NCI-H2029 (cell line): ENCODE data around the gene LIPH.
"Not testable (repeated sequence)": the region's sequence is repeated elsewhere in the genome, so short reads cannot be mapped to it uniquely, and the experiment has no call there.

Experiments used
- DNase-seq: peaks from one replicate; lab custom pipeline; 2025; lab: John Stamatoyannopoulos, UW

LIPH gene

DNA sequence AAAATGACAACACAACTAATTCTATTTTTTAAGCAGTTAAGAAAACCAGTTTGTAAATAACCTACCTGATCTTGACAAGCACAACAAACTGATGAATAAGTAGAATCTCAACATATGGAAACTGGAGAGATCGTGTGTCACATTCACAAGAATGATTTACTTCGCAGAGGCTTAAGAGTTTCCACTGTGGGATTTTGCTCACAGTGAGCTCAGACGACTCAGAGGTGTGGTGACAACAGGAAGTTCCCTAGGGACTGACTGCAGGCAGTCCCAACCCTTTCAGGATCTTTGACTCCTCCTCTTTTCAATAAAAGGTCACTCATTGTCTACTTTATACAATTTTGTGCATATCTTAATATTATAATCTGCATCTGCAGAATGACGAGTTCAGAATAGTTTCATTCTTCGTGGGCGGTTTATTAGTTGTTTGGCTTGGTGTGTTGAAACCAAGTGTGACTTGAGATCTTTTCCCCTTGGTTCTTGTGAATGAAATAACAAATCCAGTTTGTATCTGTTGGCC is at the start of gene LIPH:
LIPH (minus strand) TSS at position 231 of the 520 bp plus-strand sequence; CDS start at position 114, 117 bp downstream.
- DNase-seq: peak; percentile 62

DNA sequence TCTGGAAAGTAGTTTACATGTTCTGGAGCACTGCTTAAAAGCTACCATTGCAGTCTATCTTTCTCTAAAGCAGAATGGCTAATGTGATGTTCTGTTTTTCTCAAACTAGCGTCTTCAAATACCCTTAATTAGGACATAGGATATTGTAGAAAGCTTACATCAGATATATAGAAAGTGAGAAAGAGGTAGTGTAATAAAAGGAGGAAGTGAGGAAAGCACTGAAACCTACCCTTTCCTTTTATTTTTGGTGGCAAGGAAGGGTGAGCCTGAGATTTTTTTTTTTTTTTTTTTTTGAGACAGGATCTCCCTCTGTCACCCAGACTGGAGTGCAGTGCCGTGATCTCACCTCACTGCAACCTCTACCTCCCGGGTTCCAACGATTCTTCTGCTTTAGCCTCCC is 43.1 kb upstream of the LIPH start:
- no peak for DNase-seq

DNA sequence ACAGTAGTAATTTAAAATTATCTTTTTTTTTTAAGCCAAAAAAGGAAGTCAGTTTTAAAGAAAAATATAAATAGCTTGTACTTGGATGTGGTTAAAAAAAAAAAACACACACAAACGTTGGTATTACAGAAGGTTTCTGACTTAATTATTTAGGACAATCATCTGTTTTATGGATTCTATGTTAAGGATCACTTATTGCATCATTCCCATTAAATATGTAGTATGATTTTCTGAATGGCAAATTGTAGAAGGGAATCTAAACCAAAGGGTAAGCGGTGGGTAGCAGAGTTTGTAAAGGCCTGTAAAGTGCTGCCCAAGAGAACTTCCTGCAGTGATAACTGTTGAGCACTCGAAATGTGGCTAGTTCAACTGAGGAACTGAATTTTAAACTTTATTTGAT is 41.7 kb upstream of the LIPH start:
- no peak for DNase-seq

DNA sequence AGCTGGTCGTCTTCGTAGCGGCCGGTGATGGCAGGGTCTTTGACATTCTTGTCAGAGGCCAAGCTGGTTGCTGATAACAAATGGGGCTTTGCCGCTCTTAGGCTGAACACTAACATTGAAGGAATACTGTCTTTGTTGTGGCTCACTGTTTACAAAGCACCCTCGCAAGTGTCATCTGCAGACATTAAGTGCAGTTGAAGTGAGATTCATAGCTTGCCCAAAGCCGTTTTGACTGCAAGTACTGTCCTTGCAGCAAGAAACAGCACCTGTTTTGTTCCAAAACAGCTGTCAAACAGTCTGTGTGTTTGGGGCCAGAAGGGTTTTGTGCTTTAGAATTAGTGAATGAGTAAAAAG is 34.3 kb upstream of the LIPH start:
- DNase-seq: peak; percentile 67

DNA sequence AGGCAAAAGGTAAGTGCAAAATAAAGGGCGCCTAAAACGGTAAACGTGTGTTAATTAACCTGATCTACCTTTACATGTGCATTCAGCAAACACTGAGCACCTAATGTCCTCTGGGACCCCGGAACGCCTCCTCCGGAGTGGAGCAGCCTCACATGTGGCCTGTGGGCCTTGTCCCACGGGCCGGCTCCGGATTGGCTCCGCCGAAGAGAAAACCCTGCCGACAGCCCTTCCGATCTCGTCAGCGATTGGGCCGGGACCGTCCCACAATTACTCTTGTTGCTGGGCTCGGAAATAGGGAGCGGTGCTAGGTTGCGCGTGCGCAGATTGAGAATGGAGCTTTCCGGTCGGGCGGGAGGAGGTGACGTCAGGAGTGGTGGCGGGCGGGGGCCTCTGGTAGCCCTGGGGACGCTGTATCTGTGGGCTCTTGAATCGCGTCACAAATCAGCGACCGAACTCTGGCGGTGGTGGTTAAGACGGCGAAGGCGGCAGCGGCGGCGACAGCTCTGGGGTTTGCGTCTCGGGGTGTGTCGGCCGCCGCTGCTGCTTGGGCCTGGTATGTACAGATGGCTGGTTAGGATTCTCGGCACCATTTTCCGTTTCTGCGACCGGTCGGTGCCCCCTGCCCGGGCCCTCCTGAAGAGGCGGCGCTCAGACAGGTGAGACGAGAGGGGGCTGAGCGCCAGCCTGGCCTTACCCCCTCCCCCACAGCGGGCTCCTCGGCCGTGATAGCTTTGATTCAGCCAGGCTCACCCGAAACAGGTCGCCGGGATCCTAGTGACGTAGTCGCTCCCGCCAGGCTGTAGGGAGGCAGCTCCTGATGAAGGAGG is 33.7 kb upstream of the LIPH start, which contains the start of gene SENP2:
SENP2 (plus strand) TSS at position 437 of the 827 bp plus-strand sequence; CDS start at position 556, 119 bp downstream.
- DNase-seq: peak; percentile 99

DNA sequence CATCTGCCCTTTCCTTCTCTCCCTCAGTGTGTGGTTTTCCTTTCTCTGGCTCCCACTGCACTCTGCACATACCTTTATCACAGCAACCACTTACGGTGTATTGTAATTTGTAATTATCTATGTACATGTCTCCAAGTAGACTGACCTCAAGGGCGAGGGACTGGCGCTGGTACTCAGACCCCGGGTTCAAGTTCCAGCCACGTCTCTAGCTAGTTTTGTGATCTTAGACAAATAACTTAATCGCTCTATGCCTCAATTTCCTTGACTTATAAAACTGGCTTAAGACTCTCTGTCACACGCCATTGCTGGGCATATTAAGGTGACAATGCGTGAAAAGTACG is 33.1 kb upstream of the LIPH start:
- no peak for DNase-seq

DNA sequence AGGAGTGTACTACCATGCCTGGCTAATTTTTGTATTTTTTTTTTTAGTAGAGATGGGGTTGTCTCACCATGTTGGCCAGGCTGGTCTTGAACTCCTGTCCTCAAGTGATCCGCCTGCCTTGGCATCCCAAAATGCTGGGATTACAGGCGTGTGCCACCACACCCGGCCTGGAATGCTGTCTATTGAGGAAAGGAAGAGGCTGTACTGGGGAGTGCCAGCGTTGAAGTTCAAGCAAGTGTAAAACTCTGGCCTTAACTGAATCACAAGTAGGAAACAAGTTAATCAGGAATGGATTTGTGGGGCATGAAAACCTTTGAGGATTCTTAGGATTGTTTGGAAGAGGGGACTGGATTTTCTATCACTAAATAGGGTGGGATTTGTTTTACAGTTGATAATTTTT is 32.3 kb upstream of the LIPH start:
- no peak for DNase-seq

DNA sequence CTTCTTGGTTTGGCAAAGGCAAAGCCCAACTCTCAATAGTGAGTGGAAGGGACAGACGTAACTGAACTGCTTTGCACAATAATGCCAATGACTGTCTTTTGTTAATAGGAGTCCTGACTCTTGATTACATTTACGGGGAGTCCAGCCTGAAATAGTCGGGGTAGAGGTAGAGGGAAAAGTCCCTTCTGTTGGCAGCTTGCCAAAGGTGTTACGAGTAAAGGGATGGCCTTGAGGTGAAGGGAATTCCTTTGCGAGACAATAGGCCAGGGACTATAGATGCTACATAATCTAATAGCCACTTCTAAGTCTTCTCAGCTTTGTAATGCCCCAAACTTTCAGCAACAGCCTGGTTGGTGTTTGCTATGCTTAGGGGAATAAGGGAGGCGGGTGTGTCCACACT is 31.5 kb upstream of the LIPH start:
- DNase-seq: no peak

DNA sequence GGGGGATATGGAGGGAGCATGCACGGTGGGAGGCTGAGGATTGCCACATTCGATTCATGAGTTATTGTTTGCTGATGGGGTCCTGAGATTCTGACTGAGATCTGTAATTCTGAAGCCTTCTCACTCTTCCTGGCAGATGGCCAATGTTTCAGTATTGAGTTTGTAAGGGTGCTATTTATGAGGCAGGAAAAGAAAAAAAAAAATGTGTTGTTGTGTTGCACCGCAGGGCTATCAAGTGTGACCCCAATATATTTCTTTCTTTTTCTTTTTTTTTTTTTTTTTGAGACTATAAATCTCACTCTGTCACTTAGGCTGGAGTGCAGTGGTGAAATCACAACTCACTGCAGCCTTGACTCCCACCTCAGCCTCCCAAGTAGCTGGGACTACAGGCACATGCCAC is 30.5 kb upstream of the LIPH start:
- DNase-seq: no peak

DNA sequence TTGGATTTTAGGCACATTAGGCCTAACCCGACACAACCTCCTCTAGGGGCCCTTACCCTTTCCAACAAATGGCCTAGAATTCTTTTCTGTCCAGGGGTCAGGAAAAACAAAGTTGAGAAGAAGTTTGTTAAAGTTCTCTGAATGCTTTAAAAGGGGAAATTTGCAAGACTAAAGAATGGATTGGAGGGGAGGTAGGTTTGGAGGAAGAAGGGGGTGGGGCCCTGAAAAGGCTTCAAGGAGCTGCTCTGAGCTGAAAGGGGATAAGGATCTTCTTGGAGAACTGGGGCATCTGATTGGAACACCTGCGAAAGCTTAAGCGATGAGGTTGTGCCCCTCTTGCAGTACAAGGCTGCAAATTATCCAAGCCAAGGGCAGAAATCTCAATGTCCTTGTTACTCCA is 29.8 kb upstream of the LIPH start:
- no peak for DNase-seq

DNA sequence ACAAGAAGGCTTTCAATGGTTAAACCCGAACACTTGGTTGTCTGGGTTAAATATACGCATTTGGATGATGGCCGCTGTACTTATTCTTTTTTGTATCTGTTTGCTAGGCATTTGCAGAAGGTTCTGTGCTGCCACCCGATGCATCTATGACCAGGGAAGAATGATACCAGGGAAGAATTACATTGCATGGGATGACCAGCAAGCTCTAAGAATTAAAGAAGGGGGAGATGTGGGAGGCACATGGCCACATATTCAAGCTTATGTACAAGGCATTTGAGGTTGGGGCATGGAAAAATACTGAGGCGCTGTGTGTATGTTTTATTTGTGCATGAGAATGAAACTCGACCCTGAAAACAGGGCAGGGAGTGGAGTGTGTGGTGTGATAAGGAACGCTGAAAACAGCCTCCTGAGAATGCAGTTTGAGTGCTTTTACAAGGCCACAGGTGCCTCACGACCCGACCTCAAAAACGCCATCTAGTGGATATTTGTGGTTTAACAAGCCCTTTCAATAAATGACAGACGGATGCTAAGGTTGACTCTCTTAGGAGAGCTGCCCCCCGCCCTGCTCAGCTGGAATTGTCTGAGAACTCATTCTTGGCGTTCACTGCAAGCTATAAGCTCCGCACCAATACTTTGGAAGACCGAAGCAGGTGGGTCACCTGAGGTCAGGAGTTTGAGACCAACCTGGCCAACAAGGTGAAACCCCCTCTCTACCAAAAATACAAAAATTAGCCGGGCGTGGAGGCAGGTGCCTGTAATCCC is 22.9 kb upstream of the LIPH start:
- DNase-seq: peak; percentile 56

DNA sequence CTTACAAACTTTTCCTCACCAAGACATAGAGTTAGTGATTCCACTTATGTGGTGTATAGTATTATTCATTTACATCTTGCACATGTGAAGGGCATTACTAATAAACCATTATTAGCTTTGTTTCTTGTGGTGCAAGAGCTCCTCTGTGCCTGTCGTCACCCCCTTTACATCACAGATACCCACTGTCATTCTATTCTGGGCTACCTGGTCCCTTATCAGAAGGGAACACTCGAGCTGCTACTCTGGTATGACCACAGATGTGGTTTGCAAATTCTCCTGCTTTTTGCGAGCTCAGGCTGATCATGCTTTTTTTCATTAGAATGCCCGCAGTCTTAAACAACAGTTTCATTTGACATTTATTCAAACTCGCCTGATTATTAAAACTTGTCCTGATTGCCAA is 19.8 kb upstream of the LIPH start:
- DNase-seq: no peak

DNA sequence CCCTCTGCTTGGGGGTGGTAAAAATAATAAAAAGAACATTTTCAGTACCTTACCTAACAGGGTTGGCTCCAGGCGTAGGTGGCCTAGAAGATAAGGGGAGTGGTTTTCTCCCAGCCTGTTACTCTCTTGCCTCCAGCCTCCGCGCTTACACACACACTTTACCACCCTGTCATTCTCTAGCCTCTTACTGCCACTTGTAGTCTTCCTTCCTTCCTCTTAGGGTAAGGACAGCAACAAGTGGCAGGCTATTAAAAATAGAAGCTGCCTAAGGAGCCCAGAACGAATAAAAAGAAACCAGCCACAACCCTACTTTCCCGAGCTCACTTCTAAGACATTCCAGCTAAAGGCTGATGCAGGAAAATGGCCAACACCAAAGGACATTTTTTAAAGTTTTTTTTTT is 9.6 kb upstream of the LIPH start:
- no peak for DNase-seq

DNA sequence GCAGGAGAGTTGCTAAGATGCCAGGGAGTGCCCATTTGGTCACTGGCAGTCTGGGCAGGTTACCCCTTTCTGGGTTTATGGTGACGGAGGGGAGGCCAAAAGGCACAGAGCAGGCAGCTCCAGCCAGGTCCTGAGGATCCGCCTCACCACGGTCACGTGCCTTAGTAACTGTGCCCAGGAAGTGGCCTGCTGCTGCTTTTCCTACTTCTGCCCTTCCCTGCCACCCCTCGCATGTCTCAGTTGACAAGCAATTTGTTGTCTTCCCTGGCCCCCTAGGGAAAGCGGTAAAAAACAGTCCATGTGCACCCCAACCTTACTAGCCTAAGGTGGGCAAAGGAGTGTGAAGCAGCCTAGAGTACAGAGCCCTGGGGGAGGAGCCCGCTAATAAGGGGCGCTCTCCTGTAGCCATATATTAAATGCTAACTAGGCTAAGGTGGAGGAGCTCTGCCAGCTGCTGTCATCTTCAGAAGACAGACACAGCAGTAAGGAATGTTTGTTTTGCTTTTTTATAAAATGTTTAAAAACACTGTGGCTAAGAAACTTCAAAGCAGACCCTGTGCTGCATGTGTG is 9.1 kb upstream of the LIPH start:
- no peak for DNase-seq

DNA sequence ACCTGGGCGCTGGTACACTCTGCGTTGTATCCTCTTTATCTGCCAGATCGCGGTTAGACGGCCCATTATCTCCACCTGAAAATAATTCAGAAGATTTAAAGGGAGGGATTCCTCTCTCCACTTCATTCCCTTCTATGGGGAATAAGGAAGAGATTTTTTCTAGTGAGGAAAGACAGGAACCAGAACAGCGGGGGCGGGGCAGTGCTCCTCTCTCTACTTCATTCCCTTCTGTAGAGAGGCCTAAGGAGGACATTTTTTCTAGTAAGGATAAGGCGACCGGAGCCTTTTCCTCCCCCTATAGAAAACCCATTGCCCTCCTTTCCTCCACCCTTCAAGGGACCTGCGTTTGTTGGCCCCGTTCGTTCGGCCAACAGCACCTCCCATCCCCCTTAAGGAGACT is 8.3 kb upstream of the LIPH start:
- no peak for DNase-seq

DNA sequence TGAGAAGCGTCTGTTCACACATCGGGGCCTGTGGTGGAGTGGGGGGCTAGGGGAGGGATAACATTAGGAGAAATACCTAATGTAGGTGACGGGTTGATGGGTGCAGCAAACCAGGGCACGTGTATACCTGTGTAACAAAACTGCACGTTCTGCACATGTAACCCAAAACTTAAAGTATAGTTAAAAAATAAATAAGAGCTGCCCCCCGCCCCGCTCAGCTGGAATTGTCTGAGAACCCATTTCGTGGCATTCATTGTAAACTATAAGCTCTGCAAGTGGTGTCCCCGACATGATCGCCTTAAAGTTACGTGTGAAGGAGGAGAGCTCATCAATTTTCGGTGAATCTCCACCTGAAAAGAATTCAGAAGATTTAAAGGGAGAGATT is 7.3 kb upstream of the LIPH start:
- DNase-seq: no peak

DNA sequence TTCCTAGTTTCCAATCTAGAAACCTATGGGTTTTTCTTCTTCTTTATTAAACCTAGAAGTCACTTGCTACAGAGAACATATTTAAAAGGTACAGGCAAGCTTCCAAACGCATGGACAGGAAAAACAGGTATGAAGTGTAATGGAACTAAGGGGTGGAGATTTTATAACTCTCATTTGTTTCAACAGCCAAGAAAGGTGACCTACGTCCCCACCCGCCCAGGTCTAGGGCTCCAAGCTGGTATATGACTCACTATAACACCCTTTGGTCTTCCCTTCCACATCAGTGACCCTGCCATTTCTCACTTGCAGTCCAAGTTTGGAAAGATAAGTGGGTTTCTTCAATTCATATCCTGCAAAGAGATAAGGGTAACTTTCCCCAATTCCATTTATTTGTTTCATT is 6.0 kb upstream of the LIPH start:
- no peak for DNase-seq

DNA sequence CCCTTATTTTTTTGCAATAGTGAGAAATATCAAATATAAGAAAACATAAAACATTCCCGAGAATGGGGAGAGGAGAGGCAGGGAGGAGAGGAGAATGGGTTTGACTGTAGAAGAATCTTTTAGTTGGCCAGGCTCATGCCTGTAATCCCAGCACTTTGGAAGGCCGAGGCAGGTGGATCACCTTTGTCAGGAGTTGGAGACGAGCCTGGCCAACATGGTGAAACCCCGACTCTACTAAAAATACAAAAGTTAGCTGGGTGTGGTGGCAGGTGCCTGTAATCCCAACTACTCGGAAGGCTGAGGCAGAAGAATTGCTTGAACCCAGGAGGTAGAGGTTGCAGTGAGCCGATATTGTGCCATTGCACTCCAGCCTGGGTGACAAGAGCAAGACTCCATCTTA is 4.3 kb upstream of the LIPH start:
- DNase-seq: not testable (repeated sequence)

DNA sequence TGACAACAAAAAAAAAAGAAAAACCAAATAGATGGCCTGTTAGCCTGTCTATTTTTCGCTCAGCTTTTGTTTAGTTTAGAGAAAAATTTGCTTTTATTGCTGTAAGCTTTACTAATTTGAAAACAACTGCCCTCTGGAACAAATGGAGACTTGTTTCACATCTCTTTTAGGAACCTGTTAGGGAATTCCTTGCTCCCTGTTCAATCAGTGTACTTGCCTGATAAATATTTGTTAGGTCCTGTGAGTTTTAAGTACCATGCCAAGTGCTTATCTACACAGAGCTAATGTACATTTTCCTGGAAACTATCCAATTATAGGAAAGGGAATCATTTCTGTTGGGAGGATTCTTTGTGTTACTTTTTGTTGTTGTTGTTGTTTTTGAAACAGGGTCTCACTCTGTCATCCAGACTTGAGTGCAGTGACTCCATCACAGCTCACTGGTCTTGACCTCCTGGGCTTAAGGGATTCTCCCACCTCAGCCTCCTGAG is 3.5 kb upstream of the LIPH start:
- DNase-seq: no peak

DNA sequence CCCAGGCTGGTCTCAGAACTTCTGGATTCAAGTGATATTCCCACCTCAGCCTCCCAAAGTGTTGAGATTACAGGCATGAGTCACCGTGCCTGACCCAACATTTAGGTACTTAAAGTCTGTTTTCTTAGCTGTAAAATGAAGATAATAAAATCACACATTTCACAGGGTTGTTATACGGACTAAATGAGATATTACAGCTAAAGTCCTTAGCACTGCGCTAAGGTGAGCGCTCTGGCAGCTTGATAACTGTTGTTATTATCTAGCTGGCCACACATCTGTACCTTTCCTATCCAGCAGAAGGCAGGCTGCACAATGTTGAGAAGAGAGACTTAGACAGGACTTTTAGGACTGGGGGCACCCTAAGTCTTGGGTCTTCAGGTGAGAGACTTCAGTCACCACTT is 2.7 kb upstream of the LIPH start:
- DNase-seq: no peak

DNA sequence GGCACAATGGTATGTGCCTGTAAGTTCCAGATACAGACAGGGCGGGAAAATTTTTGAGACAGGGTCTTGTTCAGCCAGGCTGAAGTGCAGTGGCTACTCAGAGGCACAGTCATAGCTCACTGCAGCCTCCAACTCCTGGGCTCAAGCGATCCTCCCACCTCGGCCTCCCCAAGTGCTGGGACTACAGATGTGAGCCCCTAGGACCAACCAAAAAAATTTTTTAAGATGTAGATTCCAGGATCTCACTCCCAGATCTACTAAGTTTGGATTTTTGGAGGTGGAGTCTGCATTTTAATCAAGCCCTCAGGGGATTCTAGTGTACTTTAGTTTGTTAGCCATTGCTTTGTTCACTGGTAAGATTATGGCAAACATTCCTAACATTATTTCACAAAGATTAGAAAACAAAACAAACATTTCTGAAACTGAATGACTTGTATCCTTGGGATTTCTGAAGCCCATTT is 2.7 kb downstream of the LIPH start:
- DNase-seq: no peak

DNA sequence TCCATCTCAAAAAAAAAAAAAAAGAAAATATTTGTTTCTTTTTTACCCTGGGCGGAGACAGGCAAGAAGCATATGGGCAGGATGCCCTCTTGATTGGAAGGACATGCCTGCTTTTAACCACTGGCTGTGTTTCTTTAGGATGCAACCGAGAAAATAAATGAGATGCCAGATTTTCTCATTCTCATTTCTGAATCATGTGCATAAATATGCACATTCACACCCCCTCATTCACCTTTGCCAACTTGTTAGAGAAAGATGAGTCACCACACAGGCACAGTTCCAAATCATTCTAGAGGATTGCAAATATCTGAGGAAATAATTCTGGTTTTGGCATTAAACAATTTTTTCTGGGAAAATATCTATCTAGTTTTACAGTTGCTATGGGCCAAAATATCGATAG is 3.3 kb downstream of the LIPH start:
- peak; percentile 49 for DNase-seq

DNA sequence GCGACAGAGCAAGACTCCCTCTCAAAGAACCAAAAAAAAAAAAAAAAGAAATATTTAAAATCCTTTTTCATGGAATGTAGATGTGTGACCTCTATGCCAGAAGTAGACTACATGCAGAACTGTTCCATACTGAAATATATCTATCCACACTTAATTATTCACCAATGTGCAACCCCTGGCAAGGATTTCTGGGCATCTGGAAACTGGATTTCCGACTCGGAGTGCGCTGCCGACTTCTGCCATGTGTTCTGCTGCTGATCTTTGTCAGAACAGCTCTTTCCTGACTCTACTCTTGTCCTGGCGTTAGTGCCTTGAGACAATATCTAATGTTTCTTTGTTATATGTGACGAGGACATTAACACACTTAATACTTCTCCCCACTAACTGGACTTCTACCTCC is 11.7 kb downstream of the LIPH start:
- no peak for DNase-seq
